Measurements from ENCODE around the gene FSIP2. TPM values are rescaled to one million over a fixed set of nuclear protein-coding genes. Genes with fewer than 3 reads are reported as not detected.

FSIP2 gene
- total and polyA plus RNA-seq, 2 donors from 2014 or later: 0.22 to 1.2 TPM

DNA sequence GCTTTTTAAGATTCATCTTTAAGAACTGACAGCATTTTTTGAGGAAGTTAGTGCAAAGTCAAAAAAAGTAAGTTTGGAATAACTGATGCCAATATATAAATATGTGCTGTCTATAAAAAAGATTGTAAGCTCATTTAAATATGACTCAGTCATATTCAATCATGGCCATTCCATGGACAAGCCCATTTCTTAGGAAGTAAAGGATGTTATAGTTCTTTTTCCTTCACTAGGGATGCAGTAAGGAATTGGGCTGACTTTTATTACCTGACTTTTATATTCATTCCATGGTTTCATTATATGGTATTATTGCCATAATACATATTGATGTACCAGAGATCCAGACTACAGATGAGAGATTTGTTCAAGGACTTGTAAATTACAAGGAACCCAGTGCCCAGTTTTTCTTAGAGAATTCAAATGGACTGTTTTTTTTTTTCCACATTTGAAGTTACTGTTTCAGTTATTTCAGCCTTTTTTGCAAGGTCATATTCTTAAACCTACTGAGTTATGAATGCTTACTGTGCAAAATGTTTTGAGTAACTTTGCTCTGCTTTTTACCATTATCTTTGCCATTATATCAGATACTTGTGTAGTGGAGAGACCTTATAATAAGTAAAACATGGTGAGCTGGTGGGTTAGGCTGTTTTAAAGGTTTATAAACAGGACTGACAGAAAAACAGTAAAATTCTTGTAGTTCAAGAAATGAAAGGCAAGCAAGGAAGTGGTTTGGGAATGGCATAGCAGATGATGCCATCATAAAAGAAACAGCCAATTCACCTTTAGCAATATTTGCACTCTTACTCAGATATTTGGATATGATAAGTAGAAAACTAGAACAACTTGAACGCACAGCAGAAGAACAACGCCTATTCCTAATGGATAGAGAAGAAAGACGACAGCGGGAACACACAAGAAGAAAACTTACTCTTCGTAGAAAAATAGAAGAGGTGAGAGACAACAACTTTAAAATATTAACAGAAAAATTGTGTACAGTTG lies 7.6 kb downstream of the FSIP2 start:
- H3K4me3 ChIP-seq (ENCODE audit: low read length in 3 of 3): no peak overlapping the region
- H3K4me1 ChIP-seq (ENCODE audit: control insufficient read depth in 2 of 3, insufficient read depth in 2 of 3, low read depth in 1 of 3, low read length in 3 of 3): no peaks in the 10 kb centered on the region
- TF ChIP-seq, protein P1, sequence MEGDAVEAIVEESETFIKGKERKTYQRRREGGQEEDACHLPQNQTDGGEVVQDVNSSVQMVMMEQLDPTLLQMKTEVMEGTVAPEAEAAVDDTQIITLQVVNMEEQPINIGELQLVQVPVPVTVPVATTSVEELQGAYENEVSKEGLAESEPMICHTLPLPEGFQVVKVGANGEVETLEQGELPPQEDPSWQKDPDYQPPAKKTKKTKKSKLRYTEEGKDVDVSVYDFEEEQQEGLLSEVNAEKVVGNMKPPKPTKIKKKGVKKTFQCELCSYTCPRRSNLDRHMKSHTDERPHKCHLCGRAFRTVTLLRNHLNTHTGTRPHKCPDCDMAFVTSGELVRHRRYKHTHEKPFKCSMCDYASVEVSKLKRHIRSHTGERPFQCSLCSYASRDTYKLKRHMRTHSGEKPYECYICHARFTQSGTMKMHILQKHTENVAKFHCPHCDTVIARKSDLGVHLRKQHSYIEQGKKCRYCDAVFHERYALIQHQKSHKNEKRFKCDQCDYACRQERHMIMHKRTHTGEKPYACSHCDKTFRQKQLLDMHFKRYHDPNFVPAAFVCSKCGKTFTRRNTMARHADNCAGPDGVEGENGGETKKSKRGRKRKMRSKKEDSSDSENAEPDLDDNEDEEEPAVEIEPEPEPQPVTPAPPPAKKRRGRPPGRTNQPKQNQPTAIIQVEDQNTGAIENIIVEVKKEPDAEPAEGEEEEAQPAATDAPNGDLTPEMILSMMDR (IDR thresholded peaks at IDR 0.05; ENCODE audit: borderline replicate concordance, extremely low read depth, insufficient read depth): no peak
- H3K9me3 ChIP-seq (ENCODE audit: control insufficient read depth in 2 of 3, insufficient read depth in 1 of 3, low read length in 3 of 3): no peaks in the 10 kb centered on the region
- H3K27me3 ChIP-seq (ENCODE audit: control insufficient read depth, insufficient read depth, low read length): no peaks in the 10 kb centered on the region
- no peak for DNase-seq
- no peak overlapping the region for H3K9ac ChIP-seq (ENCODE audit: low read length in 3 of 3)
- no peaks in the 10 kb centered on the region for H3K36me3 ChIP-seq (ENCODE audit: control insufficient read depth in 2 of 3, insufficient read depth in 3 of 3, low read length in 3 of 3)
- intact Hi-C loops (cut with DNase I): no loop called here
- no peak overlapping the region for H3K27ac ChIP-seq (ENCODE audit: low read depth in 2 of 2, low read length in 2 of 2)
- FAIRE-seq: no peak

DNA sequence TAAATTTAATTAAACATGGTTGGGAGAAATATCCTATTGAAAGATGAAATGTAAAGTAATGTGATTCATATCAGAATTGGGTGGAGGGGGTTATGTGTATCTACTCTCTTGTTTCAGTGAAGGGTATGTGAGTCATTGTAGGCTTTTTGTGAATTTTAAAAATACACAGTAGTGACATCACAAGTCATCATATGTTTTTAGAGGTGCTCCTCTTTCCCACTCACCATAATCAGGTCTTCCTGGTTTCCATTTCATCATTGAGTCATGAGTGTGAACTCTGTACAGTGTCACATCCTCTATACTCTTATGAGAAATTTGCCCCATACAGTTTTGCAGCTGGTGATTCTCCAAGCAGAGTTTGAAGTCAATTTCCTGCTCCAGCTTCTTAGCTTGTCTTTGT lies 18.8 kb downstream of the FSIP2 start:
- TF ChIP-seq, protein P1 (IDR thresholded peaks at IDR 0.05; ENCODE audit: borderline replicate concordance, extremely low read depth, insufficient read depth): no peak
- H3K9me3 ChIP-seq (ENCODE audit: control insufficient read depth in 2 of 3, insufficient read depth in 1 of 3, low read length in 3 of 3): no peaks in the 10 kb centered on the region
- H3K36me3 ChIP-seq (ENCODE audit: control insufficient read depth in 2 of 3, insufficient read depth in 3 of 3, low read length in 3 of 3): no peaks in the 10 kb centered on the region
- H3K27me3 ChIP-seq (ENCODE audit: control insufficient read depth, insufficient read depth, low read length): no peaks in the 10 kb centered on the region
- H3K4me1 ChIP-seq (ENCODE audit: control insufficient read depth in 2 of 3, insufficient read depth in 2 of 3, low read depth in 1 of 3, low read length in 3 of 3): no peaks in the 10 kb centered on the region
- H3K4me3 ChIP-seq (ENCODE audit: low read length in 3 of 3): no peak overlapping the region
- H3K27ac ChIP-seq (ENCODE audit: low read depth in 2 of 2, low read length in 2 of 2): no peak overlapping the region
- no peak for DNase-seq
- FAIRE-seq: no peak
- H3K9ac ChIP-seq (ENCODE audit: low read length in 3 of 3): no peak overlapping the region
- intact Hi-C loops (cut with DNase I): no loop called here

DNA sequence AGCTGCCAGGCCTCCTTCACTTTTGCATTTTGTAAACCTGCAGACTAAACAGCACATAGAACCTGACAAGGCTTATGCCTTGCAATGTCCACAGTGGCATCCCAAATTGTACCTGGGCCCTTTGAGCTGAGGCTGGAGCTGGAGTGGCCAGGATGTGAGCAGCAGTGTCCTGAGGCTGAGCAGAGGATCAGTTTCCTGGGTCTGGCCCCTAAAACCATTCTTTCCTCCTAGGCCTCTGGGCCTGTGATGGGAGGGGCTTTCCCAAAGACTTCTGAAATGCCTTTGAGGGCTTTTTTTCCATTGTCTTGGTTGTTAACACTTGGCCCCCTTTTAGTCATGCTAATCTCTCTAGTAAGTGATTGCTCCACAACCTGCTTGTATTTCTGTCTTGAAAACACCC lies 32.8 kb downstream of the FSIP2 start:
- intact Hi-C loops (cut with DNase I): no loop called here
- DNase-seq: no peak

More for the DNA sequence above, 32.8 kb downstream of the FSIP2 start:
- Histone ChIP-seq H3K9ac (ENCODE audit: low read length in 3 of 3) (no peak overlapping the region), H3K4me3 (ENCODE audit: low read length in 3 of 3) (no peak overlapping the region), H3K27ac (ENCODE audit: low read depth in 2 of 2, low read length in 2 of 2) (no peak overlapping the region), H3K36me3 (ENCODE audit: control insufficient read depth in 2 of 3, insufficient read depth in 3 of 3, low read length in 3 of 3) (no peaks in the 10 kb centered on the region), H3K4me1 (ENCODE audit: control insufficient read depth in 2 of 3, insufficient read depth in 2 of 3, low read depth in 1 of 3, low read length in 3 of 3) (no peaks in the 10 kb centered on the region), H3K9me3 (ENCODE audit: control insufficient read depth in 2 of 3, insufficient read depth in 1 of 3, low read length in 3 of 3) (peaks cover 0 to 42% (median 15%) of the 10 kb centered on the region in 3 donors), H3K27me3 (ENCODE audit: control insufficient read depth, insufficient read depth, low read length) (no peaks in the 10 kb centered on the region)
- FAIRE-seq: no peak
- TF ChIP-seq, protein P1 (IDR thresholded peaks at IDR 0.05; ENCODE audit: borderline replicate concordance, extremely low read depth, insufficient read depth): no peak

All from kidney (tissue), 14 donors.